Umbilical cord (tissue), 2 donors: ENCODE results near the gene CCDC77. TPM values are rescaled to one million over a fixed set of nuclear protein-coding genes. Genes with fewer than 3 reads are reported as not detected.

Source experiments
- DNase-seq: peaks from one replicate; pipeline ENCODE4 v3.0.0-alpha.2; 2015; ENCODE audit warnings: low spot score
- total RNA-seq: library from RNA; depleted of rRNA; stranded (reverse); fragments of >200 nt; gene quantifications from one replicate; pipeline ENCODE4 v1.2.3, GENCODE V29; 2014; ENCODE audit warnings: low replicate concordance; ENCODE audit not compliant: insufficient read depth

CCDC77 gene
- total RNA-seq, 1 donor from 2014 or later = 4.6 TPM

- DNase-seq = peak; percentile 68
These were observed 79.7 kb downstream of the CCDC77 start for GRCh38 chr12:480831-481816.

- no peak for DNase-seq
These were observed 80.6 kb downstream of the CCDC77 start for GRCh38 chr12:482061-482460.

DNA sequence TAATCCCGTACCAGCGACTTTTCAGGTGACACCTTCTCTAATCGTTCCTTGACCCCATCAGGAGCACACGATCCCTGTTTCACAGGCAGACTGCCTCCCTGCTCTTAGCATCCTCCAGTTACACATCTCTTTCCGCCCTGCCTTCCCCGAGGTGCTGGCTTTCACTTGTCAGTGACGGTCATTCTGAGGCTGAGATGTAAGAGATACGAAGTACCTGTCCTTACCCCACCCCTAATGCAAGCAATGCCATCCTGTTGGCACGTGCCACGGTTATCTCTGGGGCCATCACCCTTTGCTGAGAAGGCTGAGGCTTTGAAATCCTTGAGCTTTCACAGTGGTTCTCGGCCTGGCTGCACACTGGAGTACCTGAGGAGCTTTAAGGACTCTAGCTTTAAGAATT is 82.7 kb downstream of the CCDC77 start:
- no peak for DNase-seq

- DNase-seq = no peak
These were observed 88.8 kb downstream of the CCDC77 start for GRCh38 chr12:490260-490659.

Other genes with a start within 250 kb of the CCDC77 start
- gene SLC6A12, start 187.5 kb upstream of the CCDC77 start, total RNA-seq = not detected
- gene SLC6A13, start 138.8 kb upstream of the CCDC77 start, total RNA-seq = 11.1 TPM
- 41.9 TPM for gene KDM5A, start 12.3 kb upstream of the CCDC77 start, total RNA-seq
- gene B4GALNT3, start 58.3 kb downstream of the CCDC77 start, total RNA-seq = 6.7 TPM